HTR-8/SVneo (cell line): Measurements from ENCODE around the gene ARHGEF39.
"Not testable (repeated sequence)": the region's sequence is repeated elsewhere in the genome, so short reads cannot be mapped to it uniquely, and the experiment has no call there.

Experiments used
- DNase-seq: peaks from one replicate; pipeline ENCODE4 v3.0.0; 2011; ENCODE audit warnings: low spot score, mixed read lengths; ENCODE audit not compliant: insufficient read length
- FAIRE-seq: peaks from 2 replicates; lab custom pipeline; 2011; peaks lifted over from hg19 to GRCh38; lab: Jason Lieb, UNC

Gene ARHGEF39

GRCh38 chr9:35636877-35637246 is 28.1 kb downstream of the ARHGEF39 start:
- not testable (repeated sequence) for DNase-seq, FAIRE-seq

- FAIRE-seq (no peak), DNase-seq (no peak)
Observed at GRCh38 chr9:35636135-35636876, 28.7 kb downstream of the ARHGEF39 start.

- DNase-seq, result no peak
- FAIRE-seq, result no peak
Observed at GRCh38 chr9:35635730-35636129, 29.3 kb downstream of the ARHGEF39 start.

- DNase-seq (no peak), FAIRE-seq (no peak)
Observed at GRCh38 chr9:35629597-35629996, 35.4 kb downstream of the ARHGEF39 start.

- no peak for FAIRE-seq
- no peak for DNase-seq
Observed at GRCh38 chr9:35628389-35628991, 36.5 kb downstream of the ARHGEF39 start.

- FAIRE-seq, result no peak
- no peak for DNase-seq
Observed at GRCh38 chr9:35627575-35627974, 37.4 kb downstream of the ARHGEF39 start.

GRCh38 chr9:35619800-35620158 is 45.2 kb downstream of the ARHGEF39 start:
- FAIRE-seq, result no peak
- DNase-seq, result no peak

- FAIRE-seq (no peak), DNase-seq (no peak)
Observed at GRCh38 chr9:35618854-35619799, 45.9 kb downstream of the ARHGEF39 start.

GRCh38 chr9:35618325-35618727 is 46.7 kb downstream of the ARHGEF39 start, which contains the start of gene CD72:
Gene CD72 (minus strand): TSS chr9:35618413. CDS start chr9:35618303, 110 bp downstream.
- FAIRE-seq, result no peak
- DNase-seq, result no peak

- FAIRE-seq, result no peak
- DNase-seq, result no peak
Observed at GRCh38 chr9:35617548-35617947, 47.4 kb downstream of the ARHGEF39 start.

GRCh38 chr9:35616681-35617459 is 48.1 kb downstream of the ARHGEF39 start:
- DNase-seq (no peak), FAIRE-seq (no peak)

- DNase-seq, result no peak
- no peak for FAIRE-seq
Observed at GRCh38 chr9:35615981-35616680, 48.9 kb downstream of the ARHGEF39 start.

- FAIRE-seq, result no peak
- DNase-seq, result no peak
Observed at GRCh38 chr9:35612843-35613242, 52.2 kb downstream of the ARHGEF39 start.

- not testable (repeated sequence) for FAIRE-seq, DNase-seq
Observed at GRCh38 chr9:35612066-35612465, 52.9 kb downstream of the ARHGEF39 start.

GRCh38 chr9:35611230-35611797 is 53.7 kb downstream of the ARHGEF39 start:
- FAIRE-seq, result no peak
- DNase-seq, result peak; percentile 17

GRCh38 chr9:35609820-35610163 is 55.2 kb downstream of the ARHGEF39 start:
- FAIRE-seq, result no peak

More at GRCh38 chr9:35609820-35610163, 55.2 kb downstream of the ARHGEF39 start:
- no peak for DNase-seq
